Astrocyte of the cerebellum (primary cell): Measurements from ENCODE around the gene TUBAL3.

Experiments
- DNase-seq: peaks from one replicate; pipeline ENCODE4 v3.0.0-alpha.2; 2011; ENCODE audit warnings: low read depth
- H3K4me3 ChIP-seq: 2 replicates; pipeline ENCODE4 v1.5.1; 2011; ENCODE audit warnings: mild to moderate bottlenecking, low read depth, low read length, moderate library complexity
- CTCF ChIP-seq: IDR thresholded peaks from 2 replicates; pipeline ENCODE4 v1.5.1; 2012; ENCODE audit warnings: low read length, low read depth, moderate library complexity, mild to moderate bottlenecking; ENCODE audit errors: missing control alignments
- in situ Hi-C: cut with HindIII; loops from 2 replicates; pipeline ENCODE4 v1.10.0; 2017; ENCODE audit warnings: low sequenced_read_pairs

The TUBAL3 gene

GRCh38 chr10:5400468-5401240 is 4.0 kb downstream of the TUBAL3 start:
- no peak overlapping the region for H3K4me3 ChIP-seq
- DNase-seq, result no peak
- TF ChIP-seq CTCF, result no peak
- in situ Hi-C loops, result no loop called here

- TF ChIP-seq CTCF, result no peak
- no peak for DNase-seq
- no peak overlapping the region for H3K4me3 ChIP-seq
- in situ Hi-C loops, result no loop called here
These were observed 5.3 kb downstream of the TUBAL3 start for GRCh38 chr10:5399332-5399731.

- no peak for DNase-seq
- no peak for TF ChIP-seq CTCF
These were observed 7.9 kb downstream of the TUBAL3 start for GRCh38 chr10:5396556-5397300.

GRCh38 chr10:5395168-5395567 is 9.5 kb downstream of the TUBAL3 start:
- no peak for DNase-seq
- no peak overlapping the region for H3K4me3 ChIP-seq
- TF ChIP-seq CTCF, result no peak
- in situ Hi-C loops, result no loop called here

More at GRCh38 chr10:5396556-5397300, 7.9 kb downstream of the TUBAL3 start:
- H3K4me3 ChIP-seq, result no peak overlapping the region
- in situ Hi-C loops, result no loop called here

GRCh38 chr10:5393529-5393928 is 11.1 kb downstream of the TUBAL3 start:
- no peak for TF ChIP-seq CTCF
- DNase-seq, result no peak
- no peak overlapping the region for H3K4me3 ChIP-seq
- in situ Hi-C loops, result no loop called here

GRCh38 chr10:5391790-5392189 is 12.8 kb downstream of the TUBAL3 start:
- in situ Hi-C loops, result no loop called here
- H3K4me3 ChIP-seq, result no peak overlapping the region
- no peak for TF ChIP-seq CTCF
- no peak for DNase-seq
